Endothelial cell of umbilical vein (primary cell): ENCODE results near the gene STIM1. TPM values are rescaled to one million over a fixed set of nuclear protein-coding genes. Genes with fewer than 3 reads are reported as not detected.
"Not testable (repeated sequence)": the region's sequence is repeated elsewhere in the genome, so short reads cannot be mapped to it uniquely, and the experiment has no call there.

Experiments
- BruUV-seq: library from RNA; stranded (reverse); fragments of 400-500 nt; replicated peaks from 2 replicates; lab custom pipeline; 2021; lab: Mats Ljungman, UMichigan
- CTCF ChIA-PET: fragments of 300-600, 350-600 bp; sonication (Branson Sonifier 250); formaldehyde crosslinking; loops from one replicate; lab custom pipeline; 2021; ENCODE audit warnings: antibody characterized with exemption, inconsistent platforms; lab: Charles Lee
- POLR2A ChIA-PET: fragments of 300-600, 350-600 bp; sonication (Branson Sonifier 250); formaldehyde crosslinking; loops from one replicate; lab custom pipeline; 2021; ENCODE audit warnings: antibody characterized with exemption, inconsistent platforms; lab: Charles Lee
- DNase-seq: peaks from one replicate; pipeline ENCODE4 v3.0.0-alpha.2; 2011; ENCODE audit warnings: low read depth, low spot score
- FAIRE-seq: peaks from 2 replicates; lab custom pipeline; 2011; peaks lifted over from hg19 to GRCh38; lab: Jason Lieb, UNC
- H2AFZ ChIP-seq: 2 replicates; pipeline ENCODE4 v1.6.0; 2012; ENCODE audit warnings: low read depth, low read length, control low read depth, inconsistent platforms
- H3K27ac ChIP-seq: 2 replicates; pipeline ENCODE4 v1.5.1; 2011; ENCODE audit warnings: low read depth, mild to moderate bottlenecking, control low read depth, low read length, moderate library complexity; ENCODE audit not compliant: insufficient read depth
- H3K27me3 ChIP-seq, 2 experiments: 2 replicates each; pipeline versions ENCODE4 v1.6.0 to v1.6.1; 2011; ENCODE audit warnings: low read length in 2 of 2, mixed read lengths in 1 of 2; ENCODE audit not compliant: control insufficient read depth in 2 of 2, insufficient read depth in 2 of 2
- H3K36me3 ChIP-seq, 2 experiments: 2 replicates in 1 of 2; 3 replicates in 1 of 2; pipeline ENCODE4 v1.5.1; 2011; ENCODE audit warnings: low read length in 2 of 2, mild to moderate bottlenecking in 1 of 2, moderate library complexity in 1 of 2; ENCODE audit not compliant: control insufficient read depth in 2 of 2, insufficient read depth in 2 of 2; ENCODE audit errors: extremely low read depth in 1 of 2
- H3K4me1 ChIP-seq: 3 replicates; pipeline ENCODE4 v1.5.1; 2011; ENCODE audit warnings: mild to moderate bottlenecking, low read length; ENCODE audit not compliant: control insufficient read depth, insufficient read depth; ENCODE audit errors: extremely low read depth
- H3K4me2 ChIP-seq: 2 replicates; pipeline ENCODE4 v1.6.1; 2011; ENCODE audit warnings: low read length, control low read depth, mixed read lengths; ENCODE audit not compliant: insufficient read depth
- H3K4me3 ChIP-seq, 3 experiments: fragments of 200-600 bp in 1 of 3; sonication (generic), shearing (Covaris generic) in 1 of 3; replicated peaks in 1 of 3; 2 replicates each; pipeline ENCODE4 v1.5.1; 2011 to 2016; ENCODE audit warnings: control low read depth in 3 of 3, low read length in 3 of 3, mild to moderate bottlenecking in 2 of 3, inconsistent platforms in 1 of 3, low read depth in 1 of 3, moderate library complexity in 1 of 3; ENCODE audit not compliant: insufficient read depth in 1 of 3
- H3K79me2 ChIP-seq: 2 replicates; pipeline ENCODE4 v1.6.0; 2012; ENCODE audit warnings: low read length, inconsistent platforms; ENCODE audit not compliant: control insufficient read depth, insufficient read depth
- H3K9ac ChIP-seq: replicated peaks from 2 replicates; pipeline ENCODE3; 2011; ENCODE audit warnings: low read length, control low read depth; ENCODE audit not compliant: insufficient read depth; ENCODE audit errors: extremely low read depth
- H3K9me1 ChIP-seq: replicated peaks from 3 replicates; pipeline ENCODE4 v1.6.0; 2011; ENCODE audit warnings: mild to moderate bottlenecking, low read length; ENCODE audit not compliant: control insufficient read depth, insufficient read depth; ENCODE audit errors: extremely low read depth
- H3K9me3 ChIP-seq: replicated peaks from 2 replicates; pipeline ENCODE4 v1.5.1; 2012; ENCODE audit warnings: low read length, inconsistent platforms; ENCODE audit not compliant: control insufficient read depth, insufficient read depth
- H4K20me1 ChIP-seq: replicated peaks from 2 replicates; pipeline ENCODE3; 2011; ENCODE audit warnings: mild to moderate bottlenecking, low read length; ENCODE audit not compliant: control insufficient read depth, insufficient read depth; ENCODE audit errors: extremely low read depth
- FOS ChIP-seq: IDR thresholded peaks from 2 replicates; pipeline ENCODE4 v1.6.1; 2011; ENCODE audit warnings: mild to moderate bottlenecking, low read length, moderate library complexity, borderline replicate concordance; ENCODE audit not compliant: insufficient read depth
- GATA2 ChIP-seq: IDR thresholded peaks from 2 replicates; pipeline ENCODE4 v1.7.0; 2011; ENCODE audit warnings: low read depth, mild to moderate bottlenecking, moderate library complexity, mixed read lengths, low read length; ENCODE audit not compliant: insufficient read length, insufficient read depth
- MYC ChIP-seq: IDR thresholded peaks from one replicate; pipeline ENCODE4 v1.6.1; 2011; ENCODE audit warnings: mild to moderate bottlenecking, low read depth, low read length
- POLR2AphosphoS5 ChIP-seq: IDR thresholded peaks from 2 replicates; pipeline ENCODE4 v1.6.1; 2012; ENCODE audit warnings: low read depth, mild to moderate bottlenecking, control low read depth, low read length, moderate library complexity; ENCODE audit not compliant: insufficient read depth
- dilution Hi-C: fragments of 300-500 bp; cut with MboI; formaldehyde crosslinking; loops from one replicate; pipeline ENCODE4 v1.15.0; 2019; ENCODE audit warnings: low sequenced_read_pairs; ENCODE audit not compliant: extremely low pct_ligation_motif_present
- intact Hi-C: fragments of 100-400 bp; cut with micrococcal nuclease; formaldehyde crosslinking; loops from one replicate; pipeline ENCODE4 v1.10.0; 2022
- polyA plus RNA-seq, 4 experiments: library from polyadenylated mRNA; depleted of rRNA in 3 of 4; stranded (reverse) in 3 of 4; unstranded in 1 of 4; fragments of >200 nt; gene quantifications; 2 replicates each; pipeline versions ENCODE4 v1.2.1 to v1.2.3, GENCODE V29; 2011 to 2012; ENCODE audit warnings: missing spikeins in 1 of 4
- total RNA-seq: library from RNA; stranded (reverse); gene quantifications from 2 replicates; pipeline ENCODE4 v1.2.3, GENCODE V29; 2021

Gene STIM1
- total and polyA plus RNA-seq, 2 donors (not counting 3 experiments of a cell fraction or from before 2014, with no cell fraction given): 32.7 to 33.4 TPM

GRCh38 chr11:3996651-3997050, 141.2 kb downstream of the STIM1 start:
- Histone ChIP-seq H3K4me1 (peaks cover 16% of the 10 kb centered on the region), H4K20me1 (no peaks in the 10 kb centered on the region), H3K4me3 (no peak overlapping the region), H3K4me2 (no peak overlapping the region), H3K9ac (no peak overlapping the region), H3K27ac (peak overlapping the region; percentile 68), H3K36me3 (no peaks in the 10 kb centered on the region), H2AFZ (no peak overlapping the region), H3K9me1 (no peaks in the 10 kb centered on the region), H3K27me3 (no peaks in the 10 kb centered on the region), H3K9me3 (no peaks in the 10 kb centered on the region), H3K79me2 (no peaks in the 10 kb centered on the region)
- TF ChIP-seq FOS: no peak
- no peak for TF ChIP-seq MYC
- TF ChIP-seq GATA2: no peak
- no peak for TF ChIP-seq POLR2AphosphoS5
- CTCF ChIA-PET: interaction anchor here (0.6 to 2.8 kb wide), 16 partner anchors 10 to 155 kb away, joined by 3 to 14 read pairs (median 4); partner anchors contain the start of gene STIM1
- dilution Hi-C loops (no loop called here), intact Hi-C loops (loop anchor here (1.0 to 5.0 kb wide), 3 partner anchors 28 to 129 kb away; no protein-coding TSS in a partner anchor)
- POLR2A ChIA-PET: interaction anchor here (1.5 kb wide), 1 partner anchor 29 kb away, joined by 5 read pairs; no protein-coding TSS in a partner anchor
- no peak for DNase-seq
- no TSS peak for BruUV-seq
- no peak for FAIRE-seq

- H3K79me2 ChIP-seq, H2AFZ ChIP-seq, H3K4me3 ChIP-seq, intact Hi-C loops, H3K27me3 ChIP-seq, H3K4me1 ChIP-seq, H3K4me2 ChIP-seq, CTCF ChIA-PET, H3K9me1 ChIP-seq, H3K36me3 ChIP-seq, DNase-seq, BruUV-seq, H3K9me3 ChIP-seq, POLR2A ChIA-PET, H3K27ac ChIP-seq, dilution Hi-C loops, FAIRE-seq, H4K20me1 ChIP-seq, H3K9ac ChIP-seq: not testable (repeated sequence)
Measured at GRCh38 chr11:4004753-4005152, 149.3 kb downstream of the STIM1 start.
